GM23338 (cell line): ENCODE measurements around the gene RBBP4.

Experiments used
- TF ChIP-seq, protein P1 (sequence below), 2 experiments: fragments of 200-600 bp in 1 of 2; sonication (generic) in 1 of 2; conservative IDR thresholded peaks; 2 replicates each; pipeline versions ENCODE4 v1.5.1 to v1.6.1; 2016 to 2017; ENCODE audit warnings: antibody characterized with exemption in 2 of 2, low read depth in 2 of 2, mild to moderate bottlenecking in 2 of 2, moderate library complexity in 1 of 2
- TF ChIP-seq, protein P2 (sequence below): IDR thresholded peaks from one replicate; pipeline ENCODE4 v1.6.1; 2018; ENCODE audit warnings: antibody characterized with exemption; ENCODE audit not compliant: unreplicated experiment

DNA sequence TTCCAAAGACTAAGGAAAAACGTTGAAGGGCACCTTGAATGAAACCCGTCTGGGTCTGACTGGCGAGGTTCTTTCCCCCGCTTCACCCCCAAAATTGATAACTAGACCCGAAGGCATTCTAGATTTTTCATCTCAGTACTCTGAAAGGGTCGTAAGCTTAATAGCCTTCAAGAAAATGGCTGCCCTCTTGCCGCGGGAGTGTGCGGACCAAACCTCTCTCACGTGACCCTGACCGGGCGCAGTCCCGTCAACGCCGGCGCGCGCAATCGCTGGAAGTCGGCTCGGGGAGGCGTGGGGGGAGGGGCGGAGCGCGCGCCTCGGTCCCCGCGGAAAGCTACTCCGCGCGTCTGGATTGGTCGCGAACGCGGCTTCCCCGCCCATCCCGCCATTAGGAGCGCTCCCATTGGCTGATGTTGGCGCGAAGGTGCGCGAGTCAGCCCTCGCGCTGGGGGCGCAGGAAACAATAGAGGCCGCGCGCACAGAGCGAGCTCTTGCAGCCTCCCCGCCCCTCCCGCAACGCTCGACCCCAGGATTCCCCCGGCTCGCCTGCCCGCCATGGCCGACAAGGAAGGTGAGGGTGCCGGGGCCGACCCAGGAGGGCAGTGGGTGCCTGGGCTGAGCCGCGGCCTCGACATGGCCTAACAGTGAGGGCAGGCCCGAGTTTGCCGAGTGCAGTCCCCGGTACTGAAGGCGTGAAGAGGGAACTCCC, at the start of gene RBBP4:
- TF ChIP-seq, protein P1, sequence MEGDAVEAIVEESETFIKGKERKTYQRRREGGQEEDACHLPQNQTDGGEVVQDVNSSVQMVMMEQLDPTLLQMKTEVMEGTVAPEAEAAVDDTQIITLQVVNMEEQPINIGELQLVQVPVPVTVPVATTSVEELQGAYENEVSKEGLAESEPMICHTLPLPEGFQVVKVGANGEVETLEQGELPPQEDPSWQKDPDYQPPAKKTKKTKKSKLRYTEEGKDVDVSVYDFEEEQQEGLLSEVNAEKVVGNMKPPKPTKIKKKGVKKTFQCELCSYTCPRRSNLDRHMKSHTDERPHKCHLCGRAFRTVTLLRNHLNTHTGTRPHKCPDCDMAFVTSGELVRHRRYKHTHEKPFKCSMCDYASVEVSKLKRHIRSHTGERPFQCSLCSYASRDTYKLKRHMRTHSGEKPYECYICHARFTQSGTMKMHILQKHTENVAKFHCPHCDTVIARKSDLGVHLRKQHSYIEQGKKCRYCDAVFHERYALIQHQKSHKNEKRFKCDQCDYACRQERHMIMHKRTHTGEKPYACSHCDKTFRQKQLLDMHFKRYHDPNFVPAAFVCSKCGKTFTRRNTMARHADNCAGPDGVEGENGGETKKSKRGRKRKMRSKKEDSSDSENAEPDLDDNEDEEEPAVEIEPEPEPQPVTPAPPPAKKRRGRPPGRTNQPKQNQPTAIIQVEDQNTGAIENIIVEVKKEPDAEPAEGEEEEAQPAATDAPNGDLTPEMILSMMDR (conservative IDR thresholded peaks at IDR 0.05; ENCODE audit: low read depth in 2 of 2), result no peak
- TF ChIP-seq, protein P2, sequence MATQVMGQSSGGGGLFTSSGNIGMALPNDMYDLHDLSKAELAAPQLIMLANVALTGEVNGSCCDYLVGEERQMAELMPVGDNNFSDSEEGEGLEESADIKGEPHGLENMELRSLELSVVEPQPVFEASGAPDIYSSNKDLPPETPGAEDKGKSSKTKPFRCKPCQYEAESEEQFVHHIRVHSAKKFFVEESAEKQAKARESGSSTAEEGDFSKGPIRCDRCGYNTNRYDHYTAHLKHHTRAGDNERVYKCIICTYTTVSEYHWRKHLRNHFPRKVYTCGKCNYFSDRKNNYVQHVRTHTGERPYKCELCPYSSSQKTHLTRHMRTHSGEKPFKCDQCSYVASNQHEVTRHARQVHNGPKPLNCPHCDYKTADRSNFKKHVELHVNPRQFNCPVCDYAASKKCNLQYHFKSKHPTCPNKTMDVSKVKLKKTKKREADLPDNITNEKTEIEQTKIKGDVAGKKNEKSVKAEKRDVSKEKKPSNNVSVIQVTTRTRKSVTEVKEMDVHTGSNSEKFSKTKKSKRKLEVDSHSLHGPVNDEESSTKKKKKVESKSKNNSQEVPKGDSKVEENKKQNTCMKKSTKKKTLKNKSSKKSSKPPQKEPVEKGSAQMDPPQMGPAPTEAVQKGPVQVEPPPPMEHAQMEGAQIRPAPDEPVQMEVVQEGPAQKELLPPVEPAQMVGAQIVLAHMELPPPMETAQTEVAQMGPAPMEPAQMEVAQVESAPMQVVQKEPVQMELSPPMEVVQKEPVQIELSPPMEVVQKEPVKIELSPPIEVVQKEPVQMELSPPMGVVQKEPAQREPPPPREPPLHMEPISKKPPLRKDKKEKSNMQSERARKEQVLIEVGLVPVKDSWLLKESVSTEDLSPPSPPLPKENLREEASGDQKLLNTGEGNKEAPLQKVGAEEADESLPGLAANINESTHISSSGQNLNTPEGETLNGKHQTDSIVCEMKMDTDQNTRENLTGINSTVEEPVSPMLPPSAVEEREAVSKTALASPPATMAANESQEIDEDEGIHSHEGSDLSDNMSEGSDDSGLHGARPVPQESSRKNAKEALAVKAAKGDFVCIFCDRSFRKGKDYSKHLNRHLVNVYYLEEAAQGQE, result no peak
